ENCODE results near the gene DDX49.

The DDX49 gene

GRCh38 chr19:18954094-18954493 is 34.6 kb downstream of the DDX49 start:
- DNase-seq (ENCODE audit: low read depth): no peak
- TF ChIP-seq, protein P1, sequence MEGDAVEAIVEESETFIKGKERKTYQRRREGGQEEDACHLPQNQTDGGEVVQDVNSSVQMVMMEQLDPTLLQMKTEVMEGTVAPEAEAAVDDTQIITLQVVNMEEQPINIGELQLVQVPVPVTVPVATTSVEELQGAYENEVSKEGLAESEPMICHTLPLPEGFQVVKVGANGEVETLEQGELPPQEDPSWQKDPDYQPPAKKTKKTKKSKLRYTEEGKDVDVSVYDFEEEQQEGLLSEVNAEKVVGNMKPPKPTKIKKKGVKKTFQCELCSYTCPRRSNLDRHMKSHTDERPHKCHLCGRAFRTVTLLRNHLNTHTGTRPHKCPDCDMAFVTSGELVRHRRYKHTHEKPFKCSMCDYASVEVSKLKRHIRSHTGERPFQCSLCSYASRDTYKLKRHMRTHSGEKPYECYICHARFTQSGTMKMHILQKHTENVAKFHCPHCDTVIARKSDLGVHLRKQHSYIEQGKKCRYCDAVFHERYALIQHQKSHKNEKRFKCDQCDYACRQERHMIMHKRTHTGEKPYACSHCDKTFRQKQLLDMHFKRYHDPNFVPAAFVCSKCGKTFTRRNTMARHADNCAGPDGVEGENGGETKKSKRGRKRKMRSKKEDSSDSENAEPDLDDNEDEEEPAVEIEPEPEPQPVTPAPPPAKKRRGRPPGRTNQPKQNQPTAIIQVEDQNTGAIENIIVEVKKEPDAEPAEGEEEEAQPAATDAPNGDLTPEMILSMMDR (IDR thresholded peaks at IDR 0.05; ENCODE audit: insufficient read depth, low read depth, low read length, missing control alignments): no peak
- H3K4me3 ChIP-seq (ENCODE audit: low read depth, low read length): no peak overlapping the region

- no peak overlapping the region for H3K4me3 ChIP-seq (ENCODE audit: low read depth, low read length)
- no peak for DNase-seq (ENCODE audit: low read depth)
- TF ChIP-seq, protein P1 (IDR thresholded peaks at IDR 0.05; ENCODE audit: insufficient read depth, low read depth, low read length, missing control alignments): no peak
These were observed 35.5 kb downstream of the DDX49 start for GRCh38 chr19:18955042-18955441.

DNA sequence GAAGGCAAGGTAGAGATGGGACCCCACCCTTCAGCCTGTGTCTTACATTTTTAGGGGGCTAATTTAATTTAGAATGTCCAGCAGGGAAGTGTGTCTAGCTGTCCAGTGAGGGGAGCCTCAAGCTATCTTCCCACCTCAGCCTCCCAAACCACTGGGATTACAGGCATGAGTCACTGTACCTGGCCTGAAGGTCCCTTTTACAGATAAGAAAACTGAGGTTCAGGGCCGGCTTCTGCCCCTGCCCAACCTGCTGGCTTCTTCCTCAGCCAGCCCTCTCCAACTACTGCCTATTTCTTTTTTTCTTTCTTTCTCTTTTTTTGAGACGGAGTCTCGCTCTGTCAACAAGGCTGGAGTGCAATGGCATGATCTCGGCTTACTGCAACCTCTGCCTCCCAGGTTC is 40.9 kb downstream of the DDX49 start:
- no peak for DNase-seq (ENCODE audit: low read depth)
- TF ChIP-seq, protein P1 (IDR thresholded peaks at IDR 0.05; ENCODE audit: insufficient read depth, low read depth, low read length, missing control alignments): no peak
- no peak overlapping the region for H3K4me3 ChIP-seq (ENCODE audit: low read depth, low read length)

DNA sequence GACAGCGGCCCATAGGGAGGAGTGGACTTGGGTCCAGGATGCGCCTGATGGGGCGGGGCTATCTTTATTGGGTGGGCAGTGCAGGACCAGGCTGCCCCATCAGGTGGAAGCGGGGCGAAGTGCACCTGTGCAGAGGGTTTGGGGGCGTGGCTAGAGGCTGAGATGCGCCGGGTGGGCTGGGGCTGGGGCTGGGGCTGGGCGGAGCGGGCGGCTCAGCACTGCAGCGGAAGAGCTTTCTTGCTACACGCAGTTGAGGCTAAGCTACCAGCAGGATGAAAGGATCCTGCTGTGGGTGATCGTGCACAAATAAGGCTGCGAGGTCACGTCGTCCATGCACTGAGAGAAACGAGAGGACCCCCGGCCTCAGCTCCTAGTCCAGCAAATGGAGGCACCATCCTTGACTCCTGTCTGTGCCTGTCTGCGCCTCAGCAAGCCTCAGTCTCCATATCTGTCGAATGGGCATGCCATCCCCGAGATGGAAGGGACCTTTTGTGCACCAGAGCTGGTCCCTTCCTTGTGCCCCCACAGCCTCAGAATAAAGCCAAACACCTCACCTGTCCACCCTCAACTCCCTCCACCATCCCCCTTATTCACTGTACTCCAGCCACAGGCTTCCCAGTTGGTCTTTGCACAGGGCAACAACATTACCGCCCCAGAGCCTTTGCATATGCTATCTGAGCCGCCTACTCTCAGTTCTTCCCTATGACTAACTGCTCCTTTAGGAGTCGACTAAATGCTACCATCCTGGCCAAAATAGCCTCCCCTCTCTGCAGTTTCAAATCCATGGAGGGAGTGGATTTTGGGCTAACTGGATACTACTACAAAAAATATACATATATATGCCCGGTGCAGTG is 42.5 kb downstream of the DDX49 start:
- TF ChIP-seq, protein P1 (IDR thresholded peaks at IDR 0.05; ENCODE audit: insufficient read depth, low read depth, low read length, missing control alignments): no peak
- H3K4me3 ChIP-seq (ENCODE audit: low read depth, low read length): no peak overlapping the region
- no peak for DNase-seq (ENCODE audit: low read depth)

GRCh38 chr19:18964121-18964520 is 44.6 kb downstream of the DDX49 start:
- no peak for DNase-seq (ENCODE audit: low read depth)
- TF ChIP-seq, protein P1 (IDR thresholded peaks at IDR 0.05; ENCODE audit: insufficient read depth, low read depth, low read length, missing control alignments): no peak
- H3K4me3 ChIP-seq (ENCODE audit: low read depth, low read length): no peak overlapping the region

DNA sequence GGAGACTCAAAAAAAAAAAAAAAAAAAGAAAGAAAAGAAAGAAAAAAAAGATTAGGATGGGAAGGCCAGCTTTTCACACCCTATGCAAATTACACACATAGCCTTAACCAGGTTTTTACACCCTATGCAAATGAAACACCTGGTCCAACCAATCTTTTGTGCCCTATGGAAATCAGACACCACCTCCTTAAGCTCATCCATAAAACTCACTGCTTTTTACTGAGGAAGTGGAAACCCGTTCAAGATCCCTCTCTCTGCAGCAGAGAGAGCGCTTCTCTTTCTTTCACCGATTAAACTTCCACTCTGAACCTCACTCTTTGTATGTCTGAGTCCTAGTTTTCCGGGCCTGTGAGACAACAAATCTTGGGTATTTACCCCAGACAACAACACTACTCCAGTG is 46.8 kb downstream of the DDX49 start:
- TF ChIP-seq, protein P1 (IDR thresholded peaks at IDR 0.05; ENCODE audit: insufficient read depth, low read depth, low read length, missing control alignments): no peak
- DNase-seq (ENCODE audit: low read depth): no peak
- no peak overlapping the region for H3K4me3 ChIP-seq (ENCODE audit: low read depth, low read length)
